Thyroid gland (tissue), 4 donors: ENCODE results near the gene PELI2. TPM values are rescaled to one million over a fixed set of nuclear protein-coding genes. Genes with fewer than 3 reads are reported as not detected.

Experiments
- DNase-seq, 2 donors: peaks; one replicate each; pipeline ENCODE4 v3.0.0-alpha.2; 2019
- H3K27ac ChIP-seq, 3 donors: fragments of 200-600 bp; sonication (generic); 1 replicate in 2 of 3; 2 replicates in 1 of 3; pipeline ENCODE4 v1.5.1; 2016 to 2019; ENCODE audit warnings: mild to moderate bottlenecking in 1 of 3, moderate library complexity in 1 of 3
- H3K27me3 ChIP-seq: fragments of 200-600 bp; sonication (generic); one replicate; pipeline ENCODE4 v1.5.1; 2019
- H3K36me3 ChIP-seq, 2 donors: fragments of 200-600 bp; sonication (generic); one replicate each; pipeline ENCODE4 v1.5.1; 2016 to 2019
- H3K4me1 ChIP-seq, 2 donors: fragments of 200-600 bp; sonication (generic); one replicate each; pipeline ENCODE4 v1.5.1; 2017 to 2019
- H3K4me3 ChIP-seq, 3 donors: fragments of 200-600 bp; sonication (generic); replicated peaks in 1 of 3; 1 replicate in 2 of 3; 2 replicates in 1 of 3; pipeline ENCODE4 v1.5.1; 2016; ENCODE audit warnings: mild to moderate bottlenecking in 1 of 3
- H3K9me3 ChIP-seq: fragments of 200-600 bp; sonication (generic); one replicate; pipeline ENCODE4 v1.5.1; 2017
- CTCF ChIP-seq, 6 experiments: fragments of 200-600 bp in 3 of 6; fragments of 450-650 bp in 3 of 6; sonication (generic) in 3 of 6; IDR thresholded peaks; one replicate each; pipeline ENCODE4 v1.5.1; 2016 to 2019; ENCODE audit warnings: antibody characterized with exemption in 6 of 6, mild to moderate bottlenecking in 2 of 6, inconsistent platforms in 1 of 6, moderate library complexity in 1 of 6
- POLR2A ChIP-seq, 2 donors: fragments of 450-650 bp; IDR thresholded peaks; one replicate each; pipeline ENCODE4 v1.6.1; 2017; ENCODE audit warnings: antibody characterized with exemption in 2 of 2, mild to moderate bottlenecking in 2 of 2, moderate library complexity in 1 of 2
- WGBS, 2 donors: methylation state at CpG; one replicate each; pipeline ENCODE4 v1.1.5; 2017; 5-methylcytosine and 5-hydroxymethylcytosine counted together
- intact Hi-C: fragments of 100-400 bp; cut with DNase I; formaldehyde crosslinking; loops from one replicate; pipeline ENCODE4 v1.15.1; 2023
- total RNA-seq, 4 donors: library from RNA; depleted of rRNA; stranded (reverse); fragments of >200 nt; gene quantifications; one replicate each; pipeline ENCODE4 v1.2.3, GENCODE V29; 2016

PELI2 gene
- total RNA-seq, 4 donors from 2014 or later: 10.8 to 17.6 (median 13.6) TPM

DNA sequence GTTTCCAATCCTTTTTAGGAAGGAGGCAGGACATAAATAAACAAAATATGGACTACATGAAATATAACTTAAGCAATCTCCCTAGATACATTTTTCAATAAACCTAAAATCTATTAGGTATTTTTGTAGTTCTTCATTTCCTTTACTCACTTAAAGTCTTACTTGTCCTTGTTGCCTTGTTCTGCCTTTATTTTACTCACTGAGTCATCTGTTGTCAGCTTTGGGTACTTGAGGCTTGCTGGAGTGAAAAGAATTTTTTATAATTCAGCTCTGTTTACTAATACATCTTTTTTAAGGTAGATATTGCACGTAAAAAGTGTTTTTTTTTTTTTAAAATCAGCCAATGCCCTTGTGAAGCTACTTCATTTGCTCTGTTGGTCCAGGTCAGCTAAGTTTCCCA is 216.2 kb downstream of the PELI2 start:
- no peak for DNase-seq
- Histone ChIP-seq H3K9me3 (no peaks in the 10 kb centered on the region), H3K36me3 (no peaks in the 10 kb centered on the region), H3K4me1 (peaks cover 0 to 5% of the 10 kb centered on the region in 2 donors), H3K27me3 (no peaks in the 10 kb centered on the region), H3K4me3 (no peak overlapping the region), H3K27ac (peak overlapping the region in 1 of 3 donors; percentile 14)
- intact Hi-C loops: no loop called here
- no peak for TF ChIP-seq CTCF (IDR thresholded peaks at IDR 0.05)
- TF ChIP-seq POLR2A (IDR thresholded peaks at IDR 0.05): no peak
- WGBS, 2 donors: 92 to 93% methylated on average over 1 of the region's 1 CpG

DNA sequence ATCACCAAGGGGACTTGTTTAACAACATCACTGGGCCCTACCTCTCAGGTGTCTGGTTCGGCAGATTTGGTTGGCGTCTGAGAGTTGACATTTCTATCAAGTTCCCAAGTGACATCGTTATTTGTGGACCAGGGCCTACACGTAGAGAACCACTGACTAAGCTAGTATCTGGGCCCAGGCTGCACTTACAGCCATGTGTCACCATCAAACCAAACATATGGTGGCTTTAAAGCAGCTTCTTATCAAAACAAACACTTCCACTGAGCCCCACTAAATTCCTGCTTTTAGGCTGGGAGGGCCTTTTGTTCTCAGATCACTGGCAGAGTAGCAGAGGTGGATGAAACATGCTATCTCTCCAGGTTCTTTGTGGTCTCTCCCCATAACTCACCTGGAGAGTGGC is 220.5 kb downstream of the PELI2 start:
- intact Hi-C loops: no loop called here
- Histone ChIP-seq H3K4me1 (peaks cover 0 to 13% of the 10 kb centered on the region in 2 donors), H3K9me3 (no peaks in the 10 kb centered on the region), H3K27ac (no peak overlapping the region), H3K36me3 (no peaks in the 10 kb centered on the region), H3K4me3 (no peak overlapping the region), H3K27me3 (no peaks in the 10 kb centered on the region)
- 88 to 94% methylated on average over 4 of the region's 4 CpGs for WGBS, 2 donors
- TF ChIP-seq POLR2A (IDR thresholded peaks at IDR 0.05) (no peak), CTCF (IDR thresholded peaks at IDR 0.05) (no peak)
- DNase-seq: no peak

DNA sequence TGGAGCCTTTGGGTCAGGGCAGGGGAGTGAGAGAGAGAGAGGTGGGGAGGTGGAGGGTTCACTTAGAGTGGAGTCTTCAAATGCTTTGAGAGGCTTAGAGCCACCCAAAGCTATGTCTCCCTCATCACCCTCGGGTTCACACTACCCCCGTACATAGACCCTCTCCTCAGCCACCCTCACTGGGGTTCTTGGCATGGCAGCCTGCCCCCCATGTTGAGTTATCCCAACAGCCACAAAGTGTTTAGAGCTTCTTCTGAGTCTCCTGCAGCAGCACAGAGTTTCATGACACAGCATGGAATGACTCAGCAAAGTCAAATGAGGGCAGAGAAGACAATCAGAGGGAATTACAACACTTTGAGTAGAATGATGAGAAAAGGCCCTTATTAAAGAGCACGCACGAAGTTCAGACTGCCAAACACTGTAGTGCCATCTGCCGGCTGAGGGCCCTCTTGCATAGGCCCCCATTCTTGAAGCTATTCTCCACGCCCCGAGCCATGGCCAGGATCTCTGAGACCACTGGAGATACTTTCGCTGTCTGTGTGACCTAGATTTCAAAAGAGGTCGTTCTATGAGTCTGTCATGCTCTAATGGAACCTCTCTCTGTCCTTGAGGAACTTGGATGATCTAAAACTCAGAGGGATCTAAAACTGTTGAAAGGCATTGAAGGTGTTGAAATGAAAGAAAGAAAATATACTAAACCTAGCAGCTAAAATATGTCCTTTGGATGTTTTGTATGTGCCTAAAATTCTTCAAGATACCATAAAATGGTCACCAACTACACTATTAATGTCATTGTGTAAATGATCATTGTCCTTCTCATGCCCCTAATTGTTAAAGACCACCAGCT is 221.9 kb downstream of the PELI2 start:
- no peak overlapping the region for H3K4me3 ChIP-seq
- H3K4me1 ChIP-seq: peaks cover 0 to 13% of the 10 kb centered on the region in 2 donors
- 29 to 32% methylated on average over 9 of the region's 9 CpGs for WGBS, 2 donors
- no peaks in the 10 kb centered on the region for H3K27me3 ChIP-seq
- H3K9me3 ChIP-seq: no peaks in the 10 kb centered on the region
- TF ChIP-seq CTCF (IDR thresholded peaks at IDR 0.05) (peak; percentile 43 to 88 (median 78)), POLR2A (IDR thresholded peaks at IDR 0.05) (no peak)
- H3K36me3 ChIP-seq: no peaks in the 10 kb centered on the region
- intact Hi-C loops: loop anchor here (10.0 kb wide), 1 partner anchor 635 kb away; no protein-coding TSS in a partner anchor
- peak overlapping the region in 1 of 3 donors; percentile 42 for H3K27ac ChIP-seq
- peak; percentile 76 to 79 for DNase-seq

DNA sequence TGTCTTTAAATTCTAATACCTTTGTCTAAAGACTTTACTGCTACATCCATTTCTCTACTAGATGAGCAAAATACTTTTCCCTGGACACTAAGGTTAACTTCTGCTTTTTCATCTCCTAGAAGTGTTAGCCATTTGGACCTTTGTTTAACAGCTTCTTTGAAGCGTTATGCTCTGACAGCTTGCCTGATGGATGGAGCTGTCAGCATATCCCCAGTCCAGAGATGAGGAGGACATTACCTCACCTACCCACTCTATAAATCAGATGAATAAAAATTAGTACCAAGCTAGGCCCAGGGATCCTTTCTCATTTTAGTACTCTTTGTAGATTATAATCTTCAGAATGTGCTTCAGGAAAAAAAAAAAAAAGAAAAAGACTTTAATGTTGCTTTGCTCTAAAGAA is 222.7 kb downstream of the PELI2 start:
- WGBS, 2 donors: 92 to 94% methylated on average over 1 of the region's 1 CpG

More for the DNA sequence above, 222.7 kb downstream of the PELI2 start:
- DNase-seq: no peak
- H3K27ac ChIP-seq: no peak overlapping the region
- intact Hi-C loops: loop anchor here (10.0 kb wide), 1 partner anchor 636 kb away; no protein-coding TSS in a partner anchor
- no peaks in the 10 kb centered on the region for H3K36me3 ChIP-seq
- TF ChIP-seq POLR2A (IDR thresholded peaks at IDR 0.05): no peak
- TF ChIP-seq CTCF (IDR thresholded peaks at IDR 0.05): no peak
- no peaks in the 10 kb centered on the region for H3K27me3 ChIP-seq
- peaks cover 0 to 13% of the 10 kb centered on the region in 2 donors for H3K4me1 ChIP-seq
- no peak overlapping the region for H3K4me3 ChIP-seq
- no peaks in the 10 kb centered on the region for H3K9me3 ChIP-seq
